GM12878 (cell line): Measurements from ENCODE around the gene THEM4.

Experiments used
- NFIC ChIP-seq: IDR thresholded peaks from 2 replicates; pipeline ENCODE4 v1.6.1; 2012; ENCODE audit warnings: low read depth, mild to moderate bottlenecking, inconsistent platforms, low read length, moderate library complexity
- POLR2A ChIP-seq: IDR thresholded peaks from 2 replicates; pipeline ENCODE4 v1.6.1; 2011; ENCODE audit warnings: low read depth, mild to moderate bottlenecking, low read length
- REST ChIP-seq: IDR thresholded peaks from 2 replicates; pipeline ENCODE4 v1.6.1; 2012; ENCODE audit warnings: mild to moderate bottlenecking, low read depth, low read length
- SMC3 ChIP-seq: IDR thresholded peaks from 2 replicates; pipeline ENCODE4 v1.6.1; 2011; ENCODE audit warnings: low read length, improper control_type of control experiment, borderline replicate concordance

DNA sequence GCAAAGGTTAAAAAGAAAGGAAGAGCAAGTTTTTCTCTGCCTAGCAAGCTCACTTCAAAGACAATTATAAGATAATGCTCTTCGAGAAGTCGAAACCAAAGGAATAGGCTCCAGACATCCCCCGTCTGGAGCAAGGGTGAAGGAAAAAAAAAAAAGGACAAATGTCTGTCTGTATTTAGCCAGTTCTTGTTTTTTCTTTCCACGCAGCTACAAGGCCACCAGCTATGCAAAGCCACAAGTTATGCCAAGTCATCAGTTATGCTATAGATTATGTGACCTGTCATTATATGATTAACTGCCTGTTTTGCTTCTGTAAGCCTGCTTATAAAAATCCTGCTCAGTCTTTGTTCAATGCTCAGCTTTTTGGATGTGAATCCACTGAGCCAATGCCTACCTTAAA is 53.4 kb downstream of the THEM4 start:
- TF ChIP-seq POLR2A (no peak), REST (no peak), SMC3 (no peak), NFIC (no peak)
